Hippocampal formation (tissue), 2 donors: ENCODE results near the gene NKX6-1.

Source experiments
- DNase-seq, 2 donors: peaks; one replicate each; lab custom pipeline; 2025; lab: John Stamatoyannopoulos, UW

NKX6-1 gene

DNA sequence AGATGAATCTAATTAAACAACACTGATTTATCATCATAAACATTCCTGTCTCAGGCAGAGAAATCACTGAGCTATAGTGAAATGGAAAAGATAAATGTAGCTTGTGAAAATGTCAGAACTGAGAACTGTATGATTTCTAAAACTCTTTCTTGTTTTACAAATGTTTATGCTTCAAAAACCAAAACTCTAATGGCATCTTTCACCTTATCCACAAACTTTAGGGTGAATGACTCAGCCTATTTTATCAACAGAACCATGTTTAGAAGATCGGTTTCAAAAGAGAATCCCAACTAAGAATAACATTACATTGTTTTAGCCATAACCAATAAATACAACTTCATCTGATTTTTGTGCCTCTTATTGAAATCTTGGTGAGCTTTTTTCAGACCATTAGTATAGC, 21.4 kb downstream of the NKX6-1 start:
- DNase-seq = no peak

GRCh38 chr4:84474107-84474506, 25.0 kb downstream of the NKX6-1 start:
- no peak for DNase-seq

DNA sequence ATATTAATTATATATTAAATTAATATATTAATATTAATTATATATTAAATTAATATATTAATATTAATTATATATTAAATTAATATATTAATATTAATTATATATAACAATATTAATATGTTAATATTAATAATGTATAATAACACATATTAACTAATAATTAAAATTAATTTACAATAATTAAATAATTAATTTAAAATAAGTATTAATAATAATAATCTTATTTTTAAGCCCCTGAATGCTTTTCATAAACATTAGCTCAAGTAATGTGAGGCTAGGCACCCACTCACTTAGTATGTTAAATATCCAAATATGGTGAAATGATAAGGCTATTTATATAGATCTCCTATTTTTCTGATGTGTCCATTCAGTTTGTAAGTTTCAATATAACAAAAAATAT, 26.9 kb downstream of the NKX6-1 start:
- DNase-seq = no peak

- DNase-seq = no peak
Observed at GRCh38 chr4:84470204-84470785, 28.8 kb downstream of the NKX6-1 start.

DNA sequence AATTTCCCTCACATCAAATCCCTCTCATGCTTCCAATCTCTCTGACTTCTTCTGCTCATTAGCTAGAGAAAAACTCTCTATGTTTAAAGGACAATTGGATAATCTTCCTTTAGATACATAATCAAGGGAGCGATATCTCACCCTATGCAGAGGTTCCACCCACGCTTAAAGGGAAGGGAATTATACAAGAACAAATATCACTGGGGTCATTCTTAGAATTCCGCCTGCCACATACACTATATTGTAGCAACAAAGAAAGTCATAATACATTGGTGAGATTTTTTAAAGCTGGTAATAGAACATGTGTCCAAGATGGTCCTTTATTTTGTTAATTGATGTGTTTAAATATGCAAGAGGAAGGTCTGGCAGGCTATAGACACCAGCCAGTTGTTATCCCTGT, 31.5 kb downstream of the NKX6-1 start:
- DNase-seq = no peak

GRCh38 chr4:84459783-84460182, 39.3 kb downstream of the NKX6-1 start:
- no peak for DNase-seq

- DNase-seq = no peak
Observed at GRCh38 chr4:84456157-84456556, 42.9 kb downstream of the NKX6-1 start.

DNA sequence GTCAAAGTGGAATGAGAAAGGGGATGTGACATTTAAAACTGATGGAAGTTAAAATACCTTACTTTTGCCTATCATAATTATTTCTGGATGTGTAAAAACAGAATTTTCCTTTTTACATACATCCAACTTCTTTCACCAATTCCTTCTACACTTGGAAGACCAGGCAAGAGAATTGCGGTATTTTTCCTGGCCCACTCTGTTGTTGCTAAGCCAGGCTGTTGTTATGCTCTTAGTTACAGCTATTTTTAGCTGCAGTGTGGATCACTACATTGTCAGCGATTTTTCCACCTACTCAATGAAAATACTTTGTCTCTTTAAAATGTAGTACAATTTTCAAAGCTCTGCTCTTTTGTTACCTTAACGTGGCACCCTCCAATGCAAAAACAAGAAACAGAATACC, 43.4 kb downstream of the NKX6-1 start:
- no peak for DNase-seq

GRCh38 chr4:84451546-84451945, 47.5 kb downstream of the NKX6-1 start:
- DNase-seq = no peak

DNA sequence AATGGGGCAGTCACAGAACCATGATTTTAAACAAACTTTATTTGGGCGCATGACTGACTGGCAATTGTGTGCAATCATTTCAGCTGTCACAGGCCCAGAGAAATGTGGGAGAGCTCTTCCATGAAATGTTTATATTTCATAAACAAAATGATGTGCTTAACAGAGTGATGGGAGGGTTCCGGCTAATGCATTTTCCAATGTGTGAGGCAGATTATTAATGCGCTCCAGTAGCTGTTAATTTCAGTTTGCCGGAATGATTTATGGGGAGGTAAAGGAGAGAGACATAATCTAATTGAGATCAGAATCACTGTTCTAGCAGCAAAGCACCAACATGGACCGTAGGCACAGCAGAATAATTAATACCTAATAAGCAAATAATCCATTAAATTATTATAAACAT, 55.6 kb downstream of the NKX6-1 start:
- no peak for DNase-seq

- no peak for DNase-seq
Observed at GRCh38 chr4:84442778-84443177, 56.3 kb downstream of the NKX6-1 start.
